ENCODE results near the gene STON1.
"Not testable (repeated sequence)": the region's sequence is repeated elsewhere in the genome, so short reads cannot be mapped to it uniquely, and the experiment has no call there.

STON1 gene

GRCh38 chr2:48528431-48528830 lies 1.5 kb upstream of the STON1 start:
- no peak for DNase-seq

GRCh38 chr2:48529194-48529593 lies 760 bp upstream of the STON1 start:
- DNase-seq, result no peak

- DNase-seq, result no peak
These were observed 300 bp upstream of the STON1 start for GRCh38 chr2:48529676-48530032.

GRCh38 chr2:48531141-48531648 lies 1.2 kb downstream of the STON1 start:
- DNase-seq, result peak in 1 of 2 experiments; percentile 19

- no peak for DNase-seq
These were observed 2.2 kb downstream of the STON1 start for GRCh38 chr2:48532174-48532573.

- no peak for DNase-seq
These were observed 2.9 kb downstream of the STON1 start for GRCh38 chr2:48532824-48533223.

GRCh38 chr2:48534781-48535180 lies 4.8 kb downstream of the STON1 start:
- DNase-seq, result no peak

GRCh38 chr2:48540237-48540935 lies 10.4 kb downstream of the STON1 start:
- DNase-seq, result no peak

- no peak for DNase-seq
These were observed 11.9 kb downstream of the STON1 start for GRCh38 chr2:48541666-48542389.

- no peak for DNase-seq
These were observed 13.9 kb downstream of the STON1 start for GRCh38 chr2:48543895-48544294.

- DNase-seq, result no peak
These were observed 15.3 kb downstream of the STON1 start for GRCh38 chr2:48545244-48545643.

GRCh38 chr2:48548840-48549239 lies 18.9 kb downstream of the STON1 start:
- DNase-seq, result no peak

- DNase-seq, result no peak
These were observed 20.0 kb downstream of the STON1 start for GRCh38 chr2:48549972-48550371.

GRCh38 chr2:48551548-48551947 lies 21.6 kb downstream of the STON1 start:
- no peak for DNase-seq

GRCh38 chr2:48555071-48555470 lies 25.1 kb downstream of the STON1 start:
- DNase-seq, result not testable (repeated sequence)

GRCh38 chr2:48558456-48558855 lies 28.5 kb downstream of the STON1 start:
- DNase-seq, result no peak

- no peak for DNase-seq
These were observed 30.7 kb downstream of the STON1 start for GRCh38 chr2:48560546-48561209.

- no peak for DNase-seq
These were observed 32.3 kb downstream of the STON1 start for GRCh38 chr2:48562281-48562680.

GRCh38 chr2:48566592-48567310 lies 36.8 kb downstream of the STON1 start:
- DNase-seq, result no peak

GRCh38 chr2:48567671-48568070 lies 37.7 kb downstream of the STON1 start:
- no peak for DNase-seq

- DNase-seq, result no peak
These were observed 38.6 kb downstream of the STON1 start for GRCh38 chr2:48568547-48568946.

- no peak for DNase-seq
These were observed 39.5 kb downstream of the STON1 start for GRCh38 chr2:48569433-48569832.

GRCh38 chr2:48572816-48573215 lies 42.9 kb downstream of the STON1 start:
- DNase-seq, result no peak
